HepG2 (cell line): Measurements from ENCODE around the gene RASSF8. TPM values are rescaled to one million over a fixed set of nuclear protein-coding genes. Genes with fewer than 3 reads are reported as not detected.

Experiments
- ATAC-seq: fragments of 200-7000 bp; cut with Tn5 transposase; 3 replicates; pipeline ENCODE4 v1.9.1; 2020; ENCODE audit warnings: mild to moderate bottlenecking, moderate library complexity
- BruUV-seq: library from RNA; stranded (reverse); fragments of 400-500 nt; replicated peaks from 2 replicates; lab custom pipeline; 2021; lab: Mats Ljungman, UMichigan
- CTCF ChIA-PET: fragments of 300-600 bp; formaldehyde crosslinking; extraction: SDS; loops from one replicate; lab custom pipeline; 2021; ENCODE audit warnings: low total read pairs, inconsistent platforms, low intra/inter-chr PET ratio; lab: Yijun Ruan, JAX
- POLR2A ChIA-PET: fragments of 350-600 bp; sonication (Branson Sonifier 250); formaldehyde crosslinking; loops from one replicate; lab custom pipeline; 2020; ENCODE audit warnings: antibody characterized with exemption, inconsistent platforms; lab: Yijun Ruan, JAX
- DNase-seq: peaks from one replicate; pipeline ENCODE4 v3.0.0-alpha.2; 2015; ENCODE audit warnings: low spot score
- FAIRE-seq: peaks from 3 replicates; lab custom pipeline; 2011; peaks lifted over from hg19 to GRCh38; lab: Jason Lieb, UNC
- H2AFZ ChIP-seq: one replicate; pipeline ENCODE4 v1.6.1; 2011; ENCODE audit warnings: low read length, inconsistent platforms
- H3K27ac ChIP-seq: fragments of 300-600 bp; 3 replicates; pipeline ENCODE4 v1.8.0; 2011; ENCODE audit warnings: mixed run types, mild to moderate bottlenecking, mixed read lengths, low read length, inconsistent platforms; ENCODE audit not compliant: insufficient read depth; ENCODE audit errors: extremely low read length
- H3K27me3 ChIP-seq, 2 experiments: fragments of 200-600 bp in 1 of 2; 2 replicates in 1 of 2; 3 replicates in 1 of 2; pipeline versions ENCODE4 v1.6.0 to v1.8.0; 2011; ENCODE audit warnings: low read length in 2 of 2, mild to moderate bottlenecking in 2 of 2, moderate library complexity in 2 of 2, inconsistent platforms in 1 of 2; ENCODE audit not compliant: insufficient read depth in 2 of 2, control insufficient read depth in 1 of 2
- H3K36me3 ChIP-seq, 2 experiments: fragments of 200-600 bp in 1 of 2; replicated peaks in 1 of 2; 2 replicates in 1 of 2; 3 replicates in 1 of 2; pipeline versions ENCODE4 v1.5.1 to v1.8.0; 2011; ENCODE audit warnings: low read length in 2 of 2, inconsistent platforms in 1 of 2; ENCODE audit not compliant: insufficient read depth in 2 of 2, control insufficient read depth in 1 of 2
- H3K4me1 ChIP-seq: 2 replicates; pipeline ENCODE4 v1.5.1; 2012; ENCODE audit warnings: low read length, inconsistent platforms; ENCODE audit not compliant: insufficient read depth
- H3K4me2 ChIP-seq: 2 replicates; pipeline ENCODE4 v1.6.0; 2011; ENCODE audit warnings: low read depth, low read length, inconsistent platforms
- H3K4me3 ChIP-seq, 3 experiments: fragments of 200-600 bp in 1 of 3; sonication (generic), shearing (Covaris generic) in 1 of 3; replicated peaks in 1 of 3; 2 replicates each; pipeline ENCODE4 v1.5.1; 2011 to 2016; ENCODE audit warnings: low read length in 3 of 3, inconsistent platforms in 2 of 3, low read depth in 2 of 3, mild to moderate bottlenecking in 2 of 3, control low read depth in 1 of 3, mixed read lengths in 1 of 3; ENCODE audit not compliant: insufficient read depth in 1 of 3
- H3K79me2 ChIP-seq: one replicate; pipeline ENCODE4 v1.6.1; 2011; ENCODE audit warnings: low read length, inconsistent platforms; ENCODE audit not compliant: insufficient read depth
- H3K9ac ChIP-seq: 2 replicates; pipeline ENCODE4 v1.6.0; 2011; ENCODE audit warnings: mild to moderate bottlenecking, low read depth, low read length, inconsistent platforms; ENCODE audit not compliant: insufficient read depth
- H3K9me3 ChIP-seq: 2 replicates; pipeline ENCODE4 v1.5.1; 2012; ENCODE audit warnings: mild to moderate bottlenecking, low read length
- H4K20me1 ChIP-seq: 2 replicates; pipeline ENCODE4 v1.6.0; 2011; ENCODE audit warnings: inconsistent platforms, mild to moderate bottlenecking, low read length, moderate library complexity; ENCODE audit not compliant: insufficient read depth
- AGO2 ChIP-seq: fragments of 200-400 bp; formaldehyde crosslinking; optimal IDR thresholded peaks from 2 replicates; pipeline ENCODE3; 2017; ENCODE audit warnings: mild to moderate bottlenecking, low read depth, low read length, moderate library complexity
- ATF3 ChIP-seq: sonication (generic); formaldehyde crosslinking; IDR thresholded peaks from 2 replicates; pipeline ENCODE4 v1.4.0; 2020; ENCODE audit warnings: missing genetic modification reagents
- DMTF1 ChIP-seq: sonication (generic); formaldehyde crosslinking; IDR thresholded peaks from 2 replicates; pipeline ENCODE4 v1.4.0; 2020; ENCODE audit warnings: mild to moderate bottlenecking, missing genetic modification reagents
- NR2C2 ChIP-seq: sonication (generic); formaldehyde crosslinking; IDR thresholded peaks from 2 replicates; pipeline ENCODE4 v1.4.0; 2020; ENCODE audit warnings: missing genetic modification reagents, mild to moderate bottlenecking, moderate library complexity, borderline replicate concordance
- POLR2AphosphoS5 ChIP-seq: IDR thresholded peaks from 2 replicates; pipeline ENCODE4 v1.6.1; 2012; ENCODE audit warnings: low read depth, low read length
- PPARG ChIP-seq: conservative IDR thresholded peaks from 2 replicates; pipeline ENCODE4 v1.6.1; 2016; ENCODE audit warnings: missing biosample characterization, missing genetic modification reagents
- PRMT3 ChIP-seq: sonication (generic); formaldehyde crosslinking; IDR thresholded peaks from 2 replicates; pipeline ENCODE4 v1.8.1; 2022; ENCODE audit warnings: low read depth, mild to moderate bottlenecking, moderate library complexity, missing genetic modification reagents, borderline replicate concordance
- SMC3 ChIP-seq: IDR thresholded peaks from 2 replicates; pipeline ENCODE4 v1.6.1; 2011; ENCODE audit warnings: low read length, improper control_type of control experiment
- TP53 ChIP-seq: sonication (generic); formaldehyde crosslinking; conservative IDR thresholded peaks from 2 replicates; pipeline ENCODE4 v1.4.0; 2020; ENCODE audit warnings: missing genetic modification reagents
- ZNF136 ChIP-seq: sonication (generic); formaldehyde crosslinking; IDR thresholded peaks from 2 replicates; pipeline ENCODE4 v1.8.1; 2022; ENCODE audit warnings: low read depth, mild to moderate bottlenecking, moderate library complexity, missing genetic modification reagents
- ZNF251 ChIP-seq: sonication (generic); formaldehyde crosslinking; IDR thresholded peaks from 2 replicates; pipeline ENCODE4 v1.9.0; 2021; ENCODE audit warnings: mild to moderate bottlenecking, missing genetic modification reagents
- ZNF407 ChIP-seq: sonication (generic); formaldehyde crosslinking; IDR thresholded peaks from one replicate; pipeline ENCODE4 v1.5.1; 2020; ENCODE audit warnings: mild to moderate bottlenecking, missing genetic modification reagents; ENCODE audit errors: not compliant biosample characterization
- ZNF431 ChIP-seq: sonication (generic); formaldehyde crosslinking; IDR thresholded peaks from 2 replicates; pipeline ENCODE4 v1.9.0; 2022; ENCODE audit warnings: missing genetic modification reagents, low read depth, mild to moderate bottlenecking, borderline replicate concordance
- WGBS: methylation state at CpG from one replicate; pipeline ENCODE4 v1.1.6; 2017; ENCODE audit warnings: low lambda C conversion rate; 5-methylcytosine and 5-hydroxymethylcytosine counted together
- in situ Hi-C: cut with HindIII; loops from 2 replicates; pipeline ENCODE4 v1.10.0; 2017; ENCODE audit warnings: low pct_unique_long_range_greater_than_20kb; ENCODE audit not compliant: extremely low pct_ligation_motif_present
- intact Hi-C: fragments of 100-400 bp; cut with micrococcal nuclease; formaldehyde crosslinking; loops from one replicate; pipeline ENCODE4 v1.10.0; 2022; ENCODE audit not compliant: unreplicated experiment
- polyA plus RNA-seq, 8 experiments: library from polyadenylated mRNA; depleted of rRNA in 3 of 8; stranded (reverse) in 7 of 8; unstranded in 1 of 8; fragments of >200 nt; fragmentation: Illumina TruSeq in 4 of 8; extraction: Trizol in 4 of 8; gene quantifications; 2 replicates each; pipeline versions ENCODE4 v1.2.1 to v1.2.3, GENCODE V29; 2011 to 2016; ENCODE audit warnings: low read depth in 4 of 8, missing spikeins in 1 of 8, mixed read lengths in 1 of 8; ENCODE audit not compliant: insufficient read depth in 1 of 8
- total RNA-seq, 5 experiments: library from RNA; depleted of rRNA; stranded (reverse); fragments of >200 nt; fragmentation: Illumina TruSeq; extraction: Trizol; gene quantifications; 2 replicates each; pipeline ENCODE4 v1.2.3, GENCODE V29; 2016; ENCODE audit warnings: low read depth in 1 of 5

RASSF8 gene
- total and polyA plus RNA-seq, 2 of the 13 experiments (the other 11 are each of a cell fraction or from before 2014, with no cell fraction given), result 0.82 to 9.2 TPM

- Histone ChIP-seq H3K79me2 (no peaks in the 10 kb centered on the region), H3K27ac (no peak overlapping the region)
- TF ChIP-seq ZNF136 (CRISPR knock-in tag) (no peak), POLR2AphosphoS5 (no peak), ZNF431 (CRISPR knock-in tag) (no peak), NR2C2 (no peak), PPARG (no peak), ZNF251 (CRISPR knock-in tag) (no peak), DMTF1 (CRISPR knock-in tag) (no peak), ATF3 (CRISPR knock-in tag) (no peak), TP53 (CRISPR knock-in tag) (no peak), ZNF407 (CRISPR knock-in tag) (no peak), SMC3 (peak; percentile 40; the same call in 1 of the 2 replicates), PRMT3 (CRISPR knock-in tag) (no peak), AGO2 (no peak)
Observed at GRCh38 chr12:26119391-26119989, 161.0 kb downstream of the RASSF8 start.

More at GRCh38 chr12:26119391-26119989, 161.0 kb downstream of the RASSF8 start:
- BruUV-seq, result no TSS peak
- ChIA-PET CTCF (no interaction called here), POLR2A (no interaction called here)
- Histone ChIP-seq H3K4me2 (no peak overlapping the region), H3K9ac (no peak overlapping the region), H4K20me1 (peaks cover 3% of the 10 kb centered on the region; the same call in 1 of the 2 replicates), H3K27me3 (peaks cover 14 to 30% of the 10 kb centered on the region in 2 experiments; a peak in 4 of 5 replicates), H2AFZ (no peak overlapping the region), H3K36me3 (no peaks in the 10 kb centered on the region), H3K4me1 (peaks cover 15% of the 10 kb centered on the region), H3K4me3 (no peak overlapping the region), H3K9me3 (no peaks in the 10 kb centered on the region)
- intact Hi-C loops (no loop called here), in situ Hi-C loops (no loop called here)
- ATAC-seq, result 0 out of 3 replicates have a peak, but pooled peaks have one; percentile 23
- WGBS, result 0% methylated on average over 2 of the region's 2 CpGs
- peak; percentile 24 for DNase-seq
- FAIRE-seq, result peak; percentile 55
